NT2/D1 (cell line): ENCODE measurements around the gene BORCS6.
A peak's percentile ranks its signal among the peaks of the same experiment; 100 is the strongest.
"Not testable (repeated sequence)": the region's sequence is repeated elsewhere in the genome, so short reads cannot be mapped to it uniquely, and the experiment has no call there.

ENCODE experiments used
- DNase-seq: peaks from one replicate; pipeline ENCODE4 v3.0.0-alpha.2; 2011; ENCODE audit warnings: low read depth, low spot score
- H3K27me3 ChIP-seq: 2 replicates; pipeline ENCODE4 v1.6.0; 2011; ENCODE audit warnings: mild to moderate bottlenecking; ENCODE audit not compliant: insufficient read length, insufficient read depth
- H3K36me3 ChIP-seq: 2 replicates; pipeline ENCODE4 v1.6.1; 2011; ENCODE audit warnings: mild to moderate bottlenecking, low read length, mixed read lengths; ENCODE audit not compliant: insufficient read depth, insufficient read length
- H3K4me1 ChIP-seq: 2 replicates; pipeline ENCODE4 v1.5.1; 2011; ENCODE audit not compliant: insufficient read depth, insufficient read length
- H3K4me3 ChIP-seq: 2 replicates; pipeline ENCODE4 v1.5.1; 2011; ENCODE audit warnings: low read depth; ENCODE audit not compliant: insufficient read length
- H3K9ac ChIP-seq: 2 replicates; pipeline ENCODE4 v1.6.0; 2011; ENCODE audit warnings: low read depth; ENCODE audit not compliant: insufficient read length
- H3K9me3 ChIP-seq: 2 replicates; pipeline ENCODE4 v1.5.1; 2011; ENCODE audit warnings: mild to moderate bottlenecking, low read length; ENCODE audit not compliant: insufficient read depth
- SUZ12 ChIP-seq: IDR thresholded peaks from 2 replicates; pipeline ENCODE4 v1.6.1; 2011; ENCODE audit not compliant: insufficient read length, insufficient read depth; ENCODE audit errors: extremely low read depth
- YY1 ChIP-seq: IDR thresholded peaks from 2 replicates; pipeline ENCODE4 v1.6.1; 2011; ENCODE audit not compliant: insufficient read length, insufficient read depth
- ZNF274 ChIP-seq: IDR thresholded peaks from 2 replicates; pipeline ENCODE4 v1.6.1; 2011; ENCODE audit warnings: mild to moderate bottlenecking, low read depth, low read length

Gene BORCS6

DNA sequence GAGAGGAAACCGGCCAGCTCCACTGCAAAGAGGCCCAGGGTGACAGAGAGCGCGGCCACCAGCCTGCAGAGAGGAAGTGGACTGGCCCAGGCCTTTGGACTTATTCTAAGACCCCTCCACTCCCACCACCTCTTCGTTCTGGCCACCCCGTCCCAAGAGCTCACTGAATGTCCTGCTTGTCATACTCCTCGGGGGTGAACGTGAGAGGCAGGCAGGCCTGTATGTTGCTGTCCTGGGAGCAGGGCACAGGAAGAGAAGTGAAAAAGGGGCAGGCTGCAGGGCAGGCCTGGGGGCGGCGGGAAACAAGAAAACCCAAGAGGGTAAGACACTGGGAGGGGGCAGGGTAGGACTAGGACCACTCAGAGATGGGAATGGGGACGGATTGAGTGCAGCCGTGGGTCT lies 14.2 kb downstream of the BORCS6 start:
- no peak for DNase-seq
- no peaks in the 10 kb centered on the region for H3K9me3 ChIP-seq
- no peak for TF ChIP-seq YY1
- no peak for TF ChIP-seq ZNF274
- no peak for TF ChIP-seq SUZ12
- H3K27me3 ChIP-seq, result no peaks in the 10 kb centered on the region
- H3K4me1 ChIP-seq, result peaks cover 5% of the 10 kb centered on the region
- H3K4me3 ChIP-seq, result peak overlapping the region; percentile 78
- H3K36me3 ChIP-seq, result no peaks in the 10 kb centered on the region
- peak overlapping the region; percentile 92 for H3K9ac ChIP-seq

DNA sequence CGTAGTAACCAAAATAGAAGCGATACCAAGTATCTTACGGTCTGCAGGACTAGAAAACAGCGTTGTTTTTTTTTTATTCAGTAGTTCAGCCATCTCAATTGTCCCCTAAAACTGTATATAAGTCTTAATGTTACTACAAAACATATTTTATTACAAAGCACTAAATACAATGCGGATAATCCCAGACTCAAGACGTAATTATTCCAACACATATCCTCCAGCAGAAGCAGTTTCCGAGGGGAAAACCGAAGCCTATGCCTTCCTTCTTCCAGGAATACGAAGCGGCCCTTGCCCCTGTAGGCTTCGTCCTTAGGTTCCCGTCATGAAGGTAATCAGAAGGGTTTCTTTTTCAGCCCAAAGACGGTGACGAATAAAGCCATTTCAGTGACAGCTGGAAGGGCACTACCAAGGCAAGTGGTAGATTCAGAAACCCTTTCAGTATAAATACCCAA lies 16.1 kb downstream of the BORCS6 start:
- Histone ChIP-seq H3K9ac (peak overlapping the region; percentile 67), H3K4me3 (peak overlapping the region; percentile 31), H3K27me3 (no peaks in the 10 kb centered on the region), H3K9me3 (no peaks in the 10 kb centered on the region), H3K36me3 (no peaks in the 10 kb centered on the region), H3K4me1 (peaks cover 5% of the 10 kb centered on the region)
- DNase-seq, result no peak
- no peak for TF ChIP-seq SUZ12

DNA sequence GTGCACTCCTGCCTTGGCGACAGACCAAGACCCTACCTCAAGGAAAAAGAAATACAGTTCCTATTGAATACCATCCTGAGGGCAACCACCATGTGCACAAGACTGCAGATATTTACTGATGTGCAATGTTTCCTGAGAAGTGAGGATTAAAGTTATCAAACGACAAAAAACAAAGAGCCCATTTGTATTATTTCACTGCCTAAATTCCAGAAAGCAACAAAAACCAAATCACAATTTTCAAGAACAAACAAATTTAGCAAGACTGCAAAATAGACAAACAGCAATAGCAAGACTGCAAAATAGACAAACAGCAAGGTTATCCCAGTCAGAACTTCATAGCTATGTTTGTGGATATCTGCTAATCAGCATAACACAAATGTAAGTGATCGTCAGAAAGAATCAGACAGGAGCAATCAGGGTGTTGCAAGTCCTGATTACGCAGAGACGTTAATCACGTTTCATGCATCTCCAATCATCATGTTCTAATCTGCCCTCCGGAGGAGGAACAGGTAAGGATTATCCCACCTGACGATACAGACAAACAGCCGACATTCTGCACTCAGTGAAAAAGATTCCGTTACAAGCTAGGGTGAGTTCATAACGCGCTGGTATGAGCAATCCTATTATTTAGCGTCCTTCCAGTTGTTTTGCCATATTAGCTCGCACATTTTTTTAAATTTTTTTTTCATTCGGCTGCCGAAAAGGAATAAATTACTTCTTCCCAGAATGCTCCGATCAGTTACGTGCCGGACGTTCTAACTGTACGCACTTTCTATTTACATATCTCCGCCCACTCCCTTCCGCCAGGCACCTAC lies 16.7 kb downstream of the BORCS6 start:
- no peak for DNase-seq
- no peaks in the 10 kb centered on the region for H3K27me3 ChIP-seq
- peaks cover 5% of the 10 kb centered on the region for H3K4me1 ChIP-seq
- no peaks in the 10 kb centered on the region for H3K9me3 ChIP-seq
- peak overlapping the region; percentile 31 for H3K4me3 ChIP-seq
- no peaks in the 10 kb centered on the region for H3K36me3 ChIP-seq
- peak overlapping the region; percentile 63 for H3K9ac ChIP-seq
- TF ChIP-seq SUZ12, result no peak
- no peak for TF ChIP-seq ZNF274
- no peak for TF ChIP-seq YY1

DNA sequence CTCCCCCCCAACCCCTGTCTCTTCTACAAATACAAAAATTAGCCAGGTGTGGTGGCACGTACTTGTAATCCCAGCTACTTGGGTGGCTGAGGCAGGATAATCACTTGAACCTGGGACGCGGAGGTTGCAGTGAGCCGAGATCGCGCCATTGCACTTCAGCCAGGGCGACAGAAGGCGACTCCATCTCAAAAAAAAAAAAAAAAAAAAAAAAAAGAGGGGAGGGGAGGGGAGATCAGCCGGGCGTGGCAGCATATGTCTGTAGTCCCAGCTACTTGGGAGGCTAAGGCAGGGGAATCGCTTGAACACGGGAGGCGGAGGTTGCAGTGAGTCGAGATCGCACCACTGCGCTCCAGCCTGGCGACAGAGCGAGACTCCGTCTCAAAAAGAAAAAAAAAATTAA lies 19.8 kb downstream of the BORCS6 start:
- H3K27me3 ChIP-seq, H3K9me3 ChIP-seq, DNase-seq, H3K36me3 ChIP-seq, H3K4me1 ChIP-seq: not testable (repeated sequence)
- H3K4me3 ChIP-seq, result peak overlapping the region; percentile 24
- H3K9ac ChIP-seq, result peak overlapping the region; percentile 21

DNA sequence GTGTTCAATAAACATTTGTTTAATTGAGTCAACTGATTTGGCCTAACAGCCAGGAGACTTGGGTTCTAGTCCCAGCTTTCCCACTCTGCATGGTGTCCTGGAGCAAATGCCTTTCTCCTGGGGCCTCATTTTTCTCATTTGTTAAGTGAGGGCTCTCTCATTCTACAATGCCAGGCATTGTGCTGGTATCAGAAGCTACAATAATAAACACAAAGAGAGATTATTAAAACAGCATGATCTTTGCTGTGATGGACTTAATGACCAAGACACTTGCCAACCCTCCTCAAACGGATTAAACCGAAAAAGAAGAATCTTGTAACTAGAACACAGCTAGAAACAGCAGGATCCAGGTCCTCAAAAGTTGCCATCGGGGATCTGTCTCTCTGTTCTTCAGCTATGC lies 22.5 kb downstream of the BORCS6 start:
- no peaks in the 10 kb centered on the region for H3K36me3 ChIP-seq
- TF ChIP-seq ZNF274, result no peak
- TF ChIP-seq SUZ12, result no peak
- no peak for TF ChIP-seq YY1
- no peak overlapping the region for H3K9ac ChIP-seq
- DNase-seq, result no peak
- H3K4me1 ChIP-seq, result peaks cover 7% of the 10 kb centered on the region
- H3K27me3 ChIP-seq, result no peaks in the 10 kb centered on the region
- no peak overlapping the region for H3K4me3 ChIP-seq
- no peaks in the 10 kb centered on the region for H3K9me3 ChIP-seq

DNA sequence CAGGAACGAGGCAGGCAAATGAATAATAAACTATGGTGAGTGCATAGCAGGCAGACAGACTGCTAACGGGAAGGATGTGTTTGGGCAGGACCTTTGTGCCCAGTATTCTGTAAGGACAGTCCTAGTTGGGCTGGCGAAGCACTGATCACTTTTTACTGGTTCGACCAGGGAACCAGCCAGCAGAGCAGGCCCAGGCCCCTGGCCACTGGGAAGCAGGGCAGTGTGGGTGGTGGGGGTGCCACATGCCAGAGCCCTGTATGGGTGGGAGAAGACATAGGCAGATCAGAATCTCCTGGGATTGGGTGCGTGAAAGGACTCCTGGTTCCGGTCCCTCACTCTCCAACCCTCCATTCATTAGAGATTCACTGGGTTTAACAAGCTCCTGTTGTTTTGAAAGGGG lies 23.2 kb downstream of the BORCS6 start:
- no peak for TF ChIP-seq ZNF274
- TF ChIP-seq YY1, result no peak
- TF ChIP-seq SUZ12, result no peak
- DNase-seq, result no peak
- peaks cover 10% of the 10 kb centered on the region for H3K4me1 ChIP-seq
- H3K27me3 ChIP-seq, result no peaks in the 10 kb centered on the region
- no peak overlapping the region for H3K4me3 ChIP-seq
- H3K36me3 ChIP-seq, result peaks cover 3% of the 10 kb centered on the region
- H3K9ac ChIP-seq, result no peak overlapping the region
- H3K9me3 ChIP-seq, result no peaks in the 10 kb centered on the region

DNA sequence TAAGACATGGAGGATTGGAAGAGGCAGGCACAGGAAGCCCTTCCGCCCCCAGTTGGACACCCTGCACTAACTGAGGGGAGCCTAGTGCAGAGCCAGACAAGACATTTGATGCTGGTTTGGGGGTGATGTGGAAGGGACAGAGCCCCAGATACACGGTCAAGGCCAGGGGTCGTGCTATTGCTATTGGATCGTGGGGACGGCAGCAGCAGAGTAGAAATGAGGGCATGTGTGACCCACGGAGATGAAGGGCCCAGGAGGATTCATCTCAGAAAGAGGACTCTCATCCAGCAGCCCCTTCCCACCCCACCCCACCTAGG lies 25.2 kb downstream of the BORCS6 start:
- Histone ChIP-seq H3K9me3 (no peaks in the 10 kb centered on the region), H3K4me3 (no peak overlapping the region), H3K9ac (peak overlapping the region; percentile 94), H3K27me3 (no peaks in the 10 kb centered on the region), H3K36me3 (peaks cover 18% of the 10 kb centered on the region), H3K4me1 (peaks cover 18% of the 10 kb centered on the region)
- DNase-seq, result no peak
- TF ChIP-seq SUZ12, result no peak
- no peak for TF ChIP-seq YY1
- TF ChIP-seq ZNF274, result no peak

DNA sequence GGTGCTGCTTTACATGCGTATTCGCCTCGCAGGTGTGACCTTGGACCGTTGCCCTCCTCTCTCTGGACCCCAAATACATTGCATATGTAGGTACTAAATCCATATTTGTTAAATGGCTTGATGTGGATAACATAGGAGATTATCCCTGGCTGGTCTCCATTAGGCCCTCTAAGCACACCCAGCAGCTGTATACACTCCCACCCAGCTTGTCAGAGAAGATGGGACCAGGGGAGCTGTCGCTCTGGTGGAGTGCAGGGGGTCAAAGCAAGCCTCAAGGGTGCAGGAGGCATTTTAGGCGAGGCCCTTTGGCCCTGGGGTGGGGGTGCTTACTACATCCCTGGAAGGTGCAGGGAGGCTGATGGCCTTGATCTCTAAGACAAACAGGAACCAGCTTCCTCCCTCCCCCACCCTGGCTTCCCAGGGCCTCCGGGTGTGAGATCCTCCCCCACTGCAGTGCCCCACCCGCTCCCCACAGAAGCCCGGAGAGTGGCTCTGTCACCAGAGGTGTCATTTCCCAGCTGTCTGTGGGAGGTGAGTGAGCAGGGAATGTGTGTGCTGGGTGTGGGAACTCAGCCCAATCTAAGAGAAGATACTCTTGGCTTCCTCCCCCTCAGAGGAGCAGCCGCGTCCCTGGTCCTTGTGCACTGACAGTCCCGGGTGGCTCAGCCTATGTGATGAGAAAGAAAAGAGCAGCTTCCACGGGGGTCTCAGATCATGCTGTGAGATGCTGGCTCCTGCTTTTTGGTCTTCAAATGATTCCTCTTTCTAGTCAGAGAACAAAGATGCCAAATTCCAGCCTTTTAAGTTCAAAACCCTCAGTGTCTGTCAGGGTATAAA lies 25.8 kb downstream of the BORCS6 start:
- Histone ChIP-seq H3K9ac (peak overlapping the region; percentile 94), H3K27me3 (no peaks in the 10 kb centered on the region), H3K4me1 (peaks cover 18% of the 10 kb centered on the region), H3K4me3 (peak overlapping the region; percentile 9), H3K36me3 (peaks cover 23% of the 10 kb centered on the region), H3K9me3 (no peaks in the 10 kb centered on the region)
- TF ChIP-seq YY1 (no peak), ZNF274 (no peak), SUZ12 (no peak)
- DNase-seq, result no peak
